CD4-positive, alpha-beta T cell treated with Interferon gamma for 1 hour (primary cell): ENCODE measurements around the gene KRTAP4-6.
"Not testable (repeated sequence)": the region's sequence is repeated elsewhere in the genome, so short reads cannot be mapped to it uniquely, and the experiment has no call there.

Source experiments
- DNase-seq: peaks from one replicate; pipeline ENCODE4 v3.0.0-alpha.2; 2020

KRTAP4-6 gene

GRCh38 chr17:41104386-41105038, 35.8 kb downstream of the KRTAP4-6 start:
- DNase-seq: not testable (repeated sequence)

- DNase-seq: no peak
Observed at GRCh38 chr17:41103896-41104295, 36.4 kb downstream of the KRTAP4-6 start.

- no peak for DNase-seq
Observed at GRCh38 chr17:41101586-41102259, 38.6 kb downstream of the KRTAP4-6 start, which contains the start of gene KRTAP4-16. Gene KRTAP4-16, minus strand, starts transcription at chr17:41102209. Its CDS starts 0 bp downstream, at chr17:41102209.

GRCh38 chr17:41099682-41100480, 40.5 kb downstream of the KRTAP4-6 start:
- not testable (repeated sequence) for DNase-seq

- no peak for DNase-seq
Observed at GRCh38 chr17:41098481-41098880, 41.9 kb downstream of the KRTAP4-6 start.

- no peak for DNase-seq
Observed at GRCh38 chr17:41098042-41098441, 42.3 kb downstream of the KRTAP4-6 start, which contains the start of gene KRTAP4-8. Gene KRTAP4-8, minus strand, starts transcription at chr17:41098142. Its CDS starts 58 bp downstream, at chr17:41098084.

GRCh38 chr17:41096055-41096454, 44.3 kb downstream of the KRTAP4-6 start:
- DNase-seq: no peak
